HEK293 (cell line): ENCODE data around the gene GHDC.

ENCODE experiments used
- EGR2 ChIP-seq: fragments of 450-650 bp; formaldehyde crosslinking; IDR thresholded peaks from 2 replicates; pipeline ENCODE4 v1.5.1; 2016; ENCODE audit warnings: low read depth, missing biosample characterization, missing genetic modification characterization
- FEZF1 ChIP-seq: fragments of 450-650 bp; formaldehyde crosslinking; IDR thresholded peaks from 2 replicates; pipeline ENCODE4 v1.5.1; 2016; ENCODE audit warnings: missing biosample characterization, missing genetic modification characterization
- HOXD13 ChIP-seq: sonication (generic); formaldehyde crosslinking; IDR thresholded peaks from 2 replicates; pipeline ENCODE4 v1.8.0; 2022; ENCODE audit warnings: missing genetic modification reagents, borderline replicate concordance
- KLF10 ChIP-seq: fragments of 450-650 bp; IDR thresholded peaks from 2 replicates; pipeline ENCODE4 v1.5.1; 2018; ENCODE audit warnings: missing biosample characterization, mild to moderate bottlenecking, missing genetic modification characterization
- KLF8 ChIP-seq: fragments of 450-650 bp; formaldehyde crosslinking; IDR thresholded peaks from 2 replicates; pipeline ENCODE4 v1.5.1; 2016; ENCODE audit warnings: missing biosample characterization, missing genetic modification characterization
- MEIS1 ChIP-seq: sonication (generic); formaldehyde crosslinking; IDR thresholded peaks from 2 replicates; pipeline ENCODE4 v1.8.1; 2022; ENCODE audit warnings: missing genetic modification reagents, mild to moderate bottlenecking, borderline replicate concordance
- PRDM10 ChIP-seq: fragments of 450-650 bp; formaldehyde crosslinking; IDR thresholded peaks from 2 replicates; pipeline ENCODE4 v1.5.1; 2016; ENCODE audit warnings: missing biosample characterization, missing genetic modification characterization
- REPIN1 ChIP-seq: fragments of 450-650 bp; formaldehyde crosslinking; IDR thresholded peaks from 2 replicates; pipeline ENCODE4 v1.5.1; 2017; ENCODE audit warnings: missing biosample characterization, missing genetic modification characterization, low read depth
- SALL2 ChIP-seq: fragments of 450-650 bp; formaldehyde crosslinking; IDR thresholded peaks from 2 replicates; pipeline ENCODE4 v1.5.0; 2017; ENCODE audit warnings: missing biosample characterization, mild to moderate bottlenecking, missing genetic modification characterization, borderline replicate concordance
- SETDB1 ChIP-seq: IDR thresholded peaks from one replicate; pipeline ENCODE4 v1.6.1; 2017; ENCODE audit warnings: mild to moderate bottlenecking, low read length, moderate library complexity, mixed read lengths; ENCODE audit not compliant: insufficient read length
- SP2 ChIP-seq: fragments of 450-650 bp; formaldehyde crosslinking; IDR thresholded peaks from 2 replicates; pipeline ENCODE4 v1.5.1; 2016; ENCODE audit warnings: missing biosample characterization, missing genetic modification characterization
- ZBTB44 ChIP-seq: fragments of 450-650 bp; IDR thresholded peaks from 2 replicates; pipeline ENCODE4 v1.5.1; 2018; ENCODE audit warnings: missing biosample characterization, mild to moderate bottlenecking, missing genetic modification characterization
- ZEB2 ChIP-seq: fragments of 450-650 bp; formaldehyde crosslinking; IDR thresholded peaks from 2 replicates; pipeline ENCODE4 v1.5.1; 2016; ENCODE audit warnings: missing biosample characterization, missing genetic modification characterization
- ZFP69B ChIP-seq: fragments of 450-650 bp; formaldehyde crosslinking; IDR thresholded peaks from 2 replicates; pipeline ENCODE4 v1.5.1; 2016; ENCODE audit warnings: missing biosample characterization, missing genetic modification characterization
- ZNF148 ChIP-seq: fragments of 450-650 bp; formaldehyde crosslinking; IDR thresholded peaks from 2 replicates; pipeline ENCODE4 v1.5.0; 2017; ENCODE audit warnings: missing biosample characterization, missing genetic modification characterization, borderline replicate concordance
- ZNF157 ChIP-seq: fragments of 450-650 bp; formaldehyde crosslinking; IDR thresholded peaks from 2 replicates; pipeline ENCODE4 v1.5.1; 2016; ENCODE audit warnings: missing biosample characterization, missing genetic modification characterization
- ZNF174 ChIP-seq: fragments of 450-650 bp; formaldehyde crosslinking; IDR thresholded peaks from 2 replicates; pipeline ENCODE4 v1.5.0; 2017; ENCODE audit warnings: missing biosample characterization, mild to moderate bottlenecking, missing genetic modification characterization
- ZNF366 ChIP-seq: fragments of 450-650 bp; formaldehyde crosslinking; conservative IDR thresholded peaks from 2 replicates; pipeline ENCODE4 v1.5.1; 2016; ENCODE audit warnings: missing biosample characterization, missing genetic modification characterization
- ZNF398 ChIP-seq: fragments of 450-650 bp; formaldehyde crosslinking; IDR thresholded peaks from 2 replicates; pipeline ENCODE4 v1.5.1; 2017; ENCODE audit warnings: missing biosample characterization, missing genetic modification characterization
- ZNF449 ChIP-seq: fragments of 450-650 bp; formaldehyde crosslinking; IDR thresholded peaks from 2 replicates; pipeline ENCODE4 v1.5.1; 2017; ENCODE audit warnings: missing biosample characterization, mild to moderate bottlenecking, missing genetic modification characterization, moderate library complexity
- ZNF549 ChIP-seq: fragments of 450-650 bp; IDR thresholded peaks from 2 replicates; pipeline ENCODE4 v1.5.1; 2018; ENCODE audit warnings: missing biosample characterization, missing genetic modification characterization, mild to moderate bottlenecking, inconsistent platforms, moderate library complexity
- ZNF571 ChIP-seq: fragments of 450-650 bp; formaldehyde crosslinking; IDR thresholded peaks from 2 replicates; pipeline ENCODE4 v1.5.0; 2017; ENCODE audit warnings: missing biosample characterization, missing genetic modification characterization
- ZNF580 ChIP-seq: fragments of 450-650 bp; formaldehyde crosslinking; IDR thresholded peaks from 2 replicates; pipeline ENCODE4 v1.5.1; 2016; ENCODE audit warnings: missing biosample characterization, missing genetic modification characterization
- ZNF645 ChIP-seq: fragments of 450-650 bp; formaldehyde crosslinking; IDR thresholded peaks from 2 replicates; pipeline ENCODE4; 2016; ENCODE audit warnings: missing biosample characterization, missing genetic modification characterization
- ZNF791 ChIP-seq: fragments of 450-650 bp; formaldehyde crosslinking; IDR thresholded peaks from 2 replicates; pipeline ENCODE4 v1.5.1; 2016; ENCODE audit warnings: missing biosample characterization, missing genetic modification characterization
- ZSCAN5A ChIP-seq: fragments of 450-650 bp; formaldehyde crosslinking; IDR thresholded peaks from 2 replicates; pipeline ENCODE4 v1.5.1; 2016; ENCODE audit warnings: missing biosample characterization, missing genetic modification characterization

Gene GHDC

GRCh38 chr17:42179911-42180410 is 14.3 kb downstream of the GHDC start (continued):
- no peak for TF ChIP-seq ZBTB44 (tag by site-specific recombination)
- peak; percentile 69 for TF ChIP-seq ZNF398 (tag by site-specific recombination)
- no peak for TF ChIP-seq ZNF549
- TF ChIP-seq SETDB1: no peak
- TF ChIP-seq MEIS1: no peak
- no peak for TF ChIP-seq REPIN1 (tag by site-specific recombination)
- TF ChIP-seq ZFP69B (tag by site-specific recombination): 0 out of 2 replicates have a peak, but pooled peaks have one; percentile 34
- TF ChIP-seq KLF10 (tag by site-specific recombination): no peak
- no peak for TF ChIP-seq ZNF645
- no peak for TF ChIP-seq ZSCAN5A (tag by site-specific recombination)
- TF ChIP-seq ZNF571 (tag by site-specific recombination): no peak
- TF ChIP-seq ZNF580 (tag by site-specific recombination): no peak
- TF ChIP-seq PRDM10 (tag by site-specific recombination): 0 out of 2 replicates have a peak, but pooled peaks have one; percentile 17
- TF ChIP-seq KLF8 (tag by site-specific recombination): peak; percentile 59; the same call in 1 of the 2 replicates
- peak; percentile 41; the same call in 1 of the 2 replicates for TF ChIP-seq SP2
- TF ChIP-seq HOXD13: no peak
- TF ChIP-seq ZNF174 (tag by site-specific recombination): no peak
- TF ChIP-seq SALL2: no peak
- no peak for TF ChIP-seq ZEB2
- TF ChIP-seq ZNF449 (tag by site-specific recombination): no peak
- no peak for TF ChIP-seq FEZF1
- TF ChIP-seq ZNF148 (tag by site-specific recombination): no peak
- TF ChIP-seq ZNF366: no peak
- peak; percentile 92 for TF ChIP-seq EGR2 (tag by site-specific recombination)
- no peak for TF ChIP-seq ZNF791 (tag by site-specific recombination)
- TF ChIP-seq ZNF157 (tag by site-specific recombination): no peak
